Hair follicle dermal papilla cell (primary cell): Measurements from ENCODE around the gene TSHR. TPM values are rescaled to one million over a fixed set of nuclear protein-coding genes. Genes with fewer than 3 reads are reported as not detected.

Experiments used
- total RNA-seq: library from RNA; depleted of rRNA; stranded (reverse); fragments of >200 nt; gene quantifications from 2 replicates; pipeline ENCODE4 v1.2.3, GENCODE V29; 2012

Gene TSHR
- total RNA-seq = 2.3 and 3.4 TPM in 2 replicates

DNA sequence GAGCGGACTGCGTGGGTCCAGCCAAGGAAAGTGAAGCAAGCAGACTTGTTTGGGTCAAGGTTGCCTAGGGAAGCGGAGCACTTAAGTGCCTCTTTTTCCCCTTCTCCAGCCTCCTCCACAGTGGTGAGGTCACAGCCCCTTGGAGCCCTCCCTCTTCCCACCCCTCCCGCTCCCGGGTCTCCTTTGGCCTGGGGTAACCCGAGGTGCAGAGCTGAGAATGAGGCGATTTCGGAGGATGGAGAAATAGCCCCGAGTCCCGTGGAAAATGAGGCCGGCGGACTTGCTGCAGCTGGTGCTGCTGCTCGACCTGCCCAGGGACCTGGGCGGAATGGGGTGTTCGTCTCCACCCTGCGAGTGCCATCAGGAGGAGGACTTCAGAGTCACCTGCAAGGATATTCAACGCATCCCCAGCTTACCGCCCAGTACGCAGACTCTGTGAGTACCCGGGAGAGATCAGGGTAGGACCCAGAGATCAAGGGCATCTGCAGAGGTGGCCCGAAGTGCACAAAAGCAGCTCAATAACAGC is at the start of gene TSHR:
TSS of gene TSHR (plus strand) at position 206 of the 526 bp plus-strand sequence. CDS start at position 266, 60 bp downstream.

DNA sequence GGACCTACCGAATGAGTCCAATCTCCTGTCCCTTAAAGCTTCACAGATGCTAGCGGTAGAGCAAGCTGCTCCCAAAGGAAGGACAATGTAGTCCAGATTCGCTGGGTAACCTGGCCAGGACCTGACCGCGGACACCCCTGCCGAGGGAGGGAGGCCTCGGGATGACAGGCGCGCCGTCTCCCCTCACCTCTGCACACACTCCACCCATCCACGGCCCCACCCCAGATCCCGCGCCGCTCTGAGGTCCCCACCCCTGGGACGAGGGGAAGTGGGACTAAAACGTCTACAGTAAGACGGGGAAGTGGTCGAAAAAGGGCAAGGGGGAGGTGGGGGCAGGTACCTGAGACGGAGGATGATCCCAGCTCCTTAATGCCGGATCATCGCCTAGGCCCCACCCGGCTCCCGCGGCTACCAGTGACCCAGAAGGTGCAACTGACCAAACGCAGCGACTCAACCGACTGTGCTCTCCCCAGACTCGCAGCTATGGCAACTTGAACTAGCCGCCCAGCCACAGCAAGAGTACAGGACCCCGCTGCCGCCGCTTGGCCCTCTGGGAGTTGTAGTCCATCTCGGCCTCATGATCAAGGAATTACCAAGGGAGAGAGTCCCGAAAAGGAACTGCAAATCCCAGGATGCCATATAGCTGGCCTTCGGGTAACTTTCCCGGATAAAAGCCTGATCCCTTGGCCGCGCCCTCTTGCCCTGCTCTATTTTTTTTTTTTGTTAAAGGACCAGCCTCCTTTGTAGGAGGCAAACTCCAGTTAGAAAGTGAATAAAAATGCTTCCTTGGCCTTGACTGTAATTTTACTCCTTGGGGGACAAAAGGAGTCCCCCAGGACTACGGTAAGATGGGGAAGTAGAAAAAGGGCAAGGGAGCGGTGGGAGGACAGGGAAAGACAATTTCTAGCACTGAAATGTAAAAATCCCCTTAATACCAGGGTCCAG is 13.9 kb upstream of the TSHR start, which contains the start of gene CEP128:
TSS of gene CEP128 (minus strand) at position 498 of the 945 bp plus-strand sequence.

Other genes with a start within 250 kb of the TSHR start
- gene CEP128, start 13.9 kb upstream of the TSHR start, total RNA-seq = 7.4 and 14.4 TPM in 2 replicates